ENCODE results near the gene EOGT. TPM values are rescaled to one million over a fixed set of nuclear protein-coding genes. Genes with fewer than 3 reads are reported as not detected.

Gene EOGT
- total RNA-seq, 1 donor from 2014 or later, result 125 TPM

GRCh38 chr3:68963891-68964290, 49.6 kb downstream of the EOGT start:
- DNase-seq (ENCODE audit: low read depth, low spot score), result no peak

DNA sequence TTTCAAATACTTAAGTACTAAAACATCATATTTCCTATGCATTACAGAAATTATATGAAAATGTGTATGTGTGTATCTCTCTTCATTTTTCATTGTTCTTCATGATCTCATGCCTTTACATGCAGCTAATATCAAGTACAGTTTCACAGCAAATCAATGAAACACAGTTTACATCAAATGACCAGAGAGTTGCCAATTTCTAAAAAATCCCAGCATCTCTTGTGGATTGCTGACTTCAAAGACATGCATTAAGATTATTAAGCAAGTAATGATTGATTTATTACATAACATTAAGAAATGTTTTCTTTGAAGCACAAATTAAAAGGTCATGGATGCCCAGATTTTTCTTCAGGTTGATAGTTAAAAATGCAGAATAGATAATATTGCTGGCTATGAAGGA, 50.1 kb downstream of the EOGT start:
- no peak for DNase-seq (ENCODE audit: low read depth, low spot score)

DNA sequence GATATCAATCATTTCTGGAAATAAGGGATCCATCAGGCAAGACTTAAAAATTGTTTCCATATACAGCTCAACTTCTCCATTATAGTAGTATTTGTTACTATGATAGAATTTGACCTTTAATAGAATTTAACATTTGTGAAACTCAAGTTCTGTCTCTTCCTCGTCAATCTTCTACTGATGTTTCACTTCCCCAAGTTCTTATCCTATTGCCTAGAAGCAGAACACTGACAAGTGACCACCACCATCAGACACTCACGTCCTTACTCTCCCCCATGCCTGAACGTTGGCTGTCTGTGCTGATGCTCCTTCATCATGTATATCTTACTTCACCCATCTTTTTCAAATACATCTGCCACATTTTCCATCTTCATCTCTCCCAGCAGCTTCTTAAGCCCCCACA, 54.6 kb downstream of the EOGT start:
- no peak for DNase-seq (ENCODE audit: low read depth, low spot score)

- DNase-seq (ENCODE audit: low read depth, low spot score), result no peak
Observed at GRCh38 chr3:68957895-68958294, 55.6 kb downstream of the EOGT start.

DNA sequence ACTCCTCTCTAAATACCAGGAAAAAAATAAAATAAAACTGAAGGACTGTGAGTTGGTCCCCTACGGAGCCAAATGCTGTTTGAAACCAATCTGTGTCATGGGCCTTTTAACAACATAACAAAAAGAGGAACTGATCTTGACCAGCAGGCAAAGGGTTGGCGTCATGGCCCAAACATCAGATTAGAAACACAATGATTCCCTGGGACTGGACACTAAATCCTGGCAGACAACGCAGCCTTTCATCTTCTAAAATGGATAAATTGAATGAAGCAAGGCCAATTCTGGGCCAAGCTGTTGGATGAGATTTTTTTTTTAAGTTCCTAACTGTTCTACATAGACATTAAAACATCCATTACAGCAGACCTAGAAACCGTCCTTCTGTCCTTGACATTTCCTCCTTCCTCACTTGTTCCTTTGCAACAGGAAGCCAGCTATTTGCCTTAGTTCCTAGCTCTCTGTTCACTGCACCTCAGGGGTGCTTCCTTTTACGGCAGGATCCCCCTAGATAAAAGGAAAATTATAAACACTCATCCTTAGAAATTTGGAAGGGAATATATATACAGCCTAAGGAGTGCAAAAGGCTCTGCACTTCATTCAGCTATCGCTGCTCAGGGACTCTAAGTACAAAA, 59.6 kb downstream of the EOGT start:
- DNase-seq (ENCODE audit: low read depth, low spot score), result no peak

- no peak for DNase-seq (ENCODE audit: low read depth, low spot score)
Observed at GRCh38 chr3:68945225-68945624, 68.3 kb downstream of the EOGT start.

DNA sequence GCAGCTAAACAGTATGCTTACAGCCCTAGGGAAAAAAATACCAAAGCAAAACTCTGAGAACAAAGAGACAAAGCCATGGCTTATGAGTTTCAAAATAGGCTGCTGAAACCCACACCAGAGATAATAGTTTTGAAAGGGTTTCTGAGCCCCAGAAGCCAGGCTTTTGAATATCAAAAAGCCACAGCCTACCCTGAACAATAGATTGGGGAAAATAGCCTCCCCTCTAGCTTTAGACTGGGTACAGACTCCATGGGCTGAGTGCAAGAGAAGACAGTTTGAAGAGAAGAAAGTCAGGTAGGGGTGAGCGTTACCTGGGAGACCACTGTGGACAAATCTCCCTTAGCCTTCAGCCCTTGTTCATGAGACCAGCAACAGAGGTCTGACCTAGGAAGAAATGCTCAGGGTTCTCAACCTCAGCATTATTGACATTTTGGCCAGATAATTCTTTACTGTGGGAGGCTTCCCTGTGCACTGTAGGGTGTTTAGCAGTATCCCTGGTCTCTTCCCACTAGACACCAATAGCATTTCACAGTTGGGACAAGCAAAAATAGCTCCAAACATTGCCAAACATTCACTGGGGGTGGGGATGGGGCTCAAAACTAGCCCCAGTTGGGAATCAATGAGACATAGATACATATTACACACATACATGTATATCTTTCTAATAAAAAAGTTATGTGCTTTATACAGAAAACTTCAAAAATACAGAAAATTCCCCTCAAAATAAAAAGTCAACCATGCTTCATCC, 69.6 kb downstream of the EOGT start:
- DNase-seq (ENCODE audit: low read depth, low spot score), result no peak

DNA sequence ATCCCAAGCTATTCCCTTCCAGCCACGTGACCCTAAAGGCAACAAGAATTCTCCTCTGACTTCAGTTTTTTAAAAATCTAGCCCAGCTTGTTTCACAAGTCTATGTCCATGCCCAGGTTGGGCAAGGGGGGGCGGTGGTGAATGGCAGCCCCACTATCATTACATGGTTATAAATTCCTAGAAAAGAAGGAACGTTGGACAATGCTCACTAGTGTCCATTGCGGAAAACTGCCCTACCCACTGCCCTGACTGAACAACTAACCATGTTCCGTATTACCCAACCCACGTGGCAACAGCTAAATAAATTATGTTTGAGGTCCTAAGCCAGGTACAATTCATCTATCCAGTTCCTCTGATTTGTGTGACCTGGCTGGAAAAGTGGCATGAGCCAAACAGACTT, 72.4 kb downstream of the EOGT start:
- DNase-seq (ENCODE audit: low read depth, low spot score), result no peak

DNA sequence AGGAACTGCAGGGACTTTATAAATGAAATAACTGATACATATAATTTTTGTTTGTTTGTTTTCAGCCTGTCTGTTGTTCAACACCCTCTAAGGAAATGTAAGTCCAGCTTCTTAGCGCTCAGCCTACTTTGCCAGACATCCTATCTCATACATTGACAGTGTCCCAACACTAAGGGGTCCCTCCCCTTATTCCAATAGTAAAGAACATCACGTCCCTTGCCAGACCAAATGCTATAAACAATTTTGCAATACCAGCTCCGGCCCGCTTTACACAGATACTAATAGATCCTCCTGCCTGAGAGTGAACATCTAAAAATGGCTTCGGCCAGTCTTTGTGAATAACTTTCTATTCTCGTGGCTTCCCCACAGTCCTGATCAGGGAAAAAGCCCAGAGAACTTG, 76.6 kb downstream of the EOGT start:
- DNase-seq (ENCODE audit: low read depth, low spot score), result no peak

DNA sequence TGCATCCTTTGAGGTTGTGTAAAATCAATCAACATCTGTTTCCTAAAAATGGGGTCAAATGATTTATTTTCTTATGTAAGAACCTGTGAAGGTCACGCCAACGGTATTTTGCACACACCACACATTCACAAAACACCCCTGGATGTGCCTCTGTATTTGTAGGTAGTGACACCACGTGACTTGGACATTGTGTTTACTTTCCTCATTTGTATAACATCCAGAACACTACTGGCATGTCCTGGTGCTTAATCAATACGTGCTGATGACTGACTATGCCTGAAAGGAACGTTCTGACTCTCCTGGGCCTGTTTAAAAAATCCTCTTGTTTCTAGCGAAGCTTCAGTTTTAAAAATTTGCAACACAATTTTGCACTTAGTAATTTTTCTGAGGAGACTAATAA, 77.7 kb downstream of the EOGT start:
- no peak for DNase-seq (ENCODE audit: low read depth, low spot score)

DNA sequence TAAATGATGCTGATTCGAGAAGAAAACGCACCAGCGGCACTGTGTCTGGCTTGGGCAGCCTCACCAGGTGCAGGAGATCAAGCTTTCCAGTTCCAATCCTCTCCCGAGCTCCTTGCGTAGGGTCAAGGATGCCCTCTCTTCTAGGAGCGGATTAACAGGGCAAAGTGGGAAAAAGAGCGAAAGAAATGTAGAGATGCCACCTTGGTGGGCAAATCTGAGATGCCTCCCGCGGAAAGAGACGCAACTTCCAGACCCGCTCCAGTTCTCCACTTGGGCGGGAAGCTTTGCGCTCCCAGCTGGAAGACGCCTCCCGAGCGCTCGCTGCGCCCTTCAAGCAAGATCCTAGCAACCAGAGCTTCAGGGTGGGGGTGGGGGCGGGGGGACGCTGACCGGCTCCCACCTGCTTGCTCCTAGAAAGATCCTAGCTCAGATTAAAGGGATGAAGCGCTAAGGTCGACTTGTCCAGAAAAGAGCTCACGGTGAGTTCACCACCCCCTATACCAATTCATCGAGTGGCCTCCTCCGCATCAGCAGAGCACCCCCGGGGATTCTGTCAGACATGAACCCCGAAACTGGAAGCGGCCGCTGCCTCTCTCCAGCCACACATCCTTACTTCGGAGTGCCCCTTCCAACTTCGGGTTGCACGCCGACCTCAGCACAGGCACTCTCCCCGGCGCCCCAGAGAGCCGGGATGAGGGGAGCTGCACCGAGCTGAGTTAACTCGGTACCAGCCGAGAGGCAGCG, 81.9 kb downstream of the EOGT start:
- no peak for DNase-seq (ENCODE audit: low read depth, low spot score)

Other genes with a start within 250 kb of the EOGT start
- gene TAFA4, start 81.1 kb downstream of the EOGT start, total RNA-seq, result not detected in 2 replicates
- gene TMF1, start 38.6 kb upstream of the EOGT start, total RNA-seq, result 32.2 and 36.5 TPM in 2 replicates
- 79.4 and 83.5 TPM in 2 replicates for gene UBA3, start 66.7 kb upstream of the EOGT start, total RNA-seq
- 121 and 142 TPM in 2 replicates for gene ARL6IP5, start 71.3 kb upstream of the EOGT start, total RNA-seq
- not detected in 2 replicates for gene LMOD3, start 108.9 kb upstream of the EOGT start, total RNA-seq